GM10248 (cell line): ENCODE measurements around the gene RYR3.

Source experiments
- CTCF ChIA-PET: fragments of 300-600 bp; sonication (Branson Sonifier 250); formaldehyde crosslinking; extraction: SDS; loops from one replicate; lab custom pipeline; 2021; ENCODE audit warnings: antibody characterized with exemption; lab: Yijun Ruan, JAX
- POLR2A ChIA-PET: fragments of 350-650 bp; sonication (Branson Sonifier 250); formaldehyde crosslinking; extraction: SDS; loops from one replicate; lab custom pipeline; 2020; ENCODE audit warnings: antibody characterized with exemption; lab: Yijun Ruan, JAX
- DNase-seq: peaks from one replicate; pipeline ENCODE4 v3.0.0; 2012; ENCODE audit errors: extremely low spot score
- TF ChIP-seq, protein P1 (sequence below): IDR thresholded peaks from 2 replicates; pipeline ENCODE4 v1.5.1; 2012; ENCODE audit warnings: mild to moderate bottlenecking, low read depth; ENCODE audit errors: extremely low read depth, missing control alignments, control extremely low read depth

RYR3 gene

DNA sequence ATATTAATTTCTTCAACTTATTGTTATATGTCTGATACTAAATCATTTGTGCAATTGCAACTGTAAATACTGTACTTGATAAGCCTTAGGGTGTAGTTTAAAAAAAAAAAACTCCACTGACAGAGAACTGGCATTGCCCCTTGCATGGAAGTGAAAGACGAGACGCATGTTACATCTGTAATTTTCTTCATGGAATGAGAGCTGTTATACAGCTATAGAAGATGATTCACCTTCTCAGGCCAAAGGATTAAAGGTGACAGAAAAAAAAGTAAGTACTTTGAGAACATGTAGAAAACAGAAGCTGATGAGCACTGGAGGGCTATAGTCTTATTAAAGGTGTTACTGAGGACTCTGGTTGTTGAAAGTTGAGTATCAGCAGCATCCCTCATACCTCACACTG lies 16.1 kb downstream of the RYR3 start:
- TF ChIP-seq, protein P1, sequence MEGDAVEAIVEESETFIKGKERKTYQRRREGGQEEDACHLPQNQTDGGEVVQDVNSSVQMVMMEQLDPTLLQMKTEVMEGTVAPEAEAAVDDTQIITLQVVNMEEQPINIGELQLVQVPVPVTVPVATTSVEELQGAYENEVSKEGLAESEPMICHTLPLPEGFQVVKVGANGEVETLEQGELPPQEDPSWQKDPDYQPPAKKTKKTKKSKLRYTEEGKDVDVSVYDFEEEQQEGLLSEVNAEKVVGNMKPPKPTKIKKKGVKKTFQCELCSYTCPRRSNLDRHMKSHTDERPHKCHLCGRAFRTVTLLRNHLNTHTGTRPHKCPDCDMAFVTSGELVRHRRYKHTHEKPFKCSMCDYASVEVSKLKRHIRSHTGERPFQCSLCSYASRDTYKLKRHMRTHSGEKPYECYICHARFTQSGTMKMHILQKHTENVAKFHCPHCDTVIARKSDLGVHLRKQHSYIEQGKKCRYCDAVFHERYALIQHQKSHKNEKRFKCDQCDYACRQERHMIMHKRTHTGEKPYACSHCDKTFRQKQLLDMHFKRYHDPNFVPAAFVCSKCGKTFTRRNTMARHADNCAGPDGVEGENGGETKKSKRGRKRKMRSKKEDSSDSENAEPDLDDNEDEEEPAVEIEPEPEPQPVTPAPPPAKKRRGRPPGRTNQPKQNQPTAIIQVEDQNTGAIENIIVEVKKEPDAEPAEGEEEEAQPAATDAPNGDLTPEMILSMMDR: no peak
- ChIA-PET POLR2A (no interaction called here), CTCF (interaction anchor here (1.7 kb wide), 1 partner anchor 14 kb away, joined by 5 read pairs; no protein-coding TSS in a partner anchor)
- no peak for DNase-seq

DNA sequence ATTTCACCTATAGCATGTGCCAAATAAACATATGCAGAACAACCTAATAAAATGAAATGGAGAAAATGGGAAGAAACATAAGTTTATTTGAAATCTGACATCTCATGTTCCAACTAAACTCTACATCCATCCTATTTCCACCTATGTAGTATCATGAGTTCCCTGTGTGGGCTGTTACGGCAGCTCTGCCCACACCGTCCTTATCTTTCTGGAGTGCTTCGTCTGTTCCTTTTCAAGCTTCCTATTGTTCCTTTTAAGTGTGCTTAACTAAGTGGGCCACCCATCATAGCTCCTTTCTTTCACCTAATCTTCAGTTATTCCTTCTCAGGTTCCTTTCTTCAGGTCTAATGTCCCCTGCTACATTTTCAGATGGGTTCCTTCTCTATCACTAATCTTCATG lies 17.3 kb downstream of the RYR3 start:
- TF ChIP-seq, protein P1: no peak
- ChIA-PET POLR2A (no interaction called here), CTCF (interaction anchor here (1.1 to 1.7 kb wide), 3 partner anchors 9 to 15 kb away, joined by 3 to 5 read pairs (median 3); no protein-coding TSS in a partner anchor)
- DNase-seq: no peak

DNA sequence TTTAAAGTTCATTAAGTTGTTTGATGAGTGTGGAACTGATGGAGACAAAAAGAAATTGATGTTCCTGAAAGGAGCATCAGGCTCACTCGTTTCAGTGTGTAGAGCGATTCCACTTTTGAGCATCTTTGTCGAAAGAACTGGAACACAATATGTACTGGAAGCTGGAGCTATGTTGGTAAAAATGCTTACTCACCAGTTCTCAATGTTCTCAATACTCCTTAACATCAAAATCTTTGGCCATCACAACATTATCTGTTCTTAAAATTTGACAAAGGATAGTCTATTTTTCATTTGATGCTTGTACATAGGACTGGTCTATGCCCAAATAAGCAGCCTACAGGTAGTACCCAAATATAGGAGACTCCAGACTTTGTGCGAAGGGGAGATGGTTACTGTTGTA lies 18.7 kb downstream of the RYR3 start:
- ChIA-PET POLR2A (no interaction called here), CTCF (interaction anchor here (1.1 kb wide), 1 partner anchor 11 kb away, joined by 3 read pairs; no protein-coding TSS in a partner anchor)
- TF ChIP-seq, protein P1: no peak
- DNase-seq: no peak

DNA sequence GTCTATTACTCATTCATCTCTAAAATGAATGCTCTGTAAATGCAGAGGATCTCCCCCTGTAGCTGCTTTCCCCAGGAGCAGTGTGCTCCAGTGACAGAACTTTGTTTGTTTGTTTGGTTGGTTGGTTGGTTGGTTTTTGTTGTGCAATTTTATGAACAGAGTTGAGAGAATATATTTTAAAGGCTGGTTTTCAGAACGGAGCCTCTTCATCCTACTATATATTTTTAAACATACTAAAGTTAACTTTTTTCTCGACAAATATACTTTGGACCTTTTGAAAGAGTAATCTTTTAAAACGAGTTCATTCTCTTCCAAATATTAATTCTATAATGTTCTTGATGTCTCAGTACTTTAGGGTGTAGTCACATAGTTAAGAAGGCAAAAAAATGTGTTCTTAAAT lies 20.2 kb downstream of the RYR3 start:
- TF ChIP-seq, protein P1: no peak
- CTCF ChIA-PET: interaction anchor here (1.2 kb wide), 1 partner anchor 11 kb away, joined by 3 read pairs; no protein-coding TSS in a partner anchor
- POLR2A ChIA-PET: no interaction called here
- DNase-seq: no peak

DNA sequence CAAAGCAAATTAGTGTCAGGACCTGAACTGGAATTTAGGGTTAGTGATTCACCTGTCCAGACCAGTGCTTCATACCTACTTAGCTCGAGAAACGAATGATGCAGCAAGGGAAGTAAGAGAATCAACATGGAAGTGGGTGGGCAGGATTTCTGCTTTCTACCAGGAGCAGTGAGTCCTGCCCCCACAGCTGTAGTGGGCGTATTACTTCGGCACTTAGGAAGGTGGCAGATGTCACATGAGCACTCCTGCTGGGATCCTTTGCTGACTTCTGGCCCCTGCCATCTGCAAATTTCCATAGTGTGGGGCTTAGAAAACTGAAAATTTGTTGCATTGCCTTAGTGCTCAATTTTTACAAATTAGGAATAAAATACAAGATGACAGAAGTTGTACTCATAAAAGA lies 31.2 kb downstream of the RYR3 start:
- TF ChIP-seq, protein P1: no peak
- DNase-seq: no peak
- POLR2A ChIA-PET: no interaction called here
- CTCF ChIA-PET: interaction anchor here (1.0 kb wide), 1 partner anchor 11 kb away, joined by 3 read pairs; no protein-coding TSS in a partner anchor

DNA sequence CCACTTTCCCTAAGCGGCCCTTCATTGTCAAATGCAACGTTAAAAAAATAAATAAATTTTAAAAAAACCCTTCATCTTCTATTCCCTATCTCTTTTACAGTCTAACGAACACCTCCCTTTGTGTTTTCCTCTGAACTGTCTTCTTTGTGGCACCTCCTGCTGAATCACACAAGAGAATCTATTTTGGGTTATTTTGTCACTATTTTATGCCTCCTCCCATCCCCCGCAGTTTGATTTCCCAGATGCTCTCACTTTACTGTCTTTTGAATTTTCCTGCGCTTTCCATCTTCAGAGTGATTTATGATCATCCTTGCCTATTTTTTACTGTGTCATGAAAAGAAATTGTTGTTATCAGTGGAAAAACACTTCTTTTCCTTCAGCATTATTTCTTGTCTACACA lies 32.5 kb downstream of the RYR3 start:
- no peak for DNase-seq
- POLR2A ChIA-PET: no interaction called here
- CTCF ChIA-PET: no interaction called here
- TF ChIP-seq, protein P1: no peak
